Stimulated activated CD4-positive, alpha-beta T cell treated with anti-CD3 and anti-CD28 coated beads, Interleukin-2, amount 100 ng/mL, for 4 hours (primary cell): ENCODE measurements around the gene SH3PXD2A.

Source experiments
- DNase-seq: peaks from one replicate; pipeline ENCODE4 v3.0.0-alpha.2; 2020; ENCODE audit warnings: low read depth

Gene SH3PXD2A

GRCh38 chr10:103562383-103562782, 293.0 kb downstream of the SH3PXD2A start:
- no peak for DNase-seq

GRCh38 chr10:103560886-103561285, 294.5 kb downstream of the SH3PXD2A start:
- DNase-seq = no peak

DNA sequence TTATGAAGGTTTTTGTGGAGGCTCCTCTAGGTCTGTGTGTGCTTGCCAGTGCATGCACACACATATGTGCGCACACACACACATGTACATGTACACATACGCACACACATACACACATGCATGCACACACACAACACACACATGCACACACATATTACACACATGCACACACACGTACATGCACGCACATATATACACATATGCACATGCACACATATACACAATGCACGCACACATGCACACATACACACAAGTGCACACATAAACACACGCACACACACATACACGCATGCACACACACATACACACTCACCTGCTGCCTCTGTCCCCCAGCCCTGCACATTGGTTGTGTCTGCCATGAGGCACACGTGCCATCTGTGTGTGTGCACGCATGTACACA, 295.6 kb downstream of the SH3PXD2A start:
- no peak for DNase-seq

- no peak for DNase-seq
These were observed 296.5 kb downstream of the SH3PXD2A start for GRCh38 chr10:103558911-103559310.

- no peak for DNase-seq
These were observed 297.9 kb downstream of the SH3PXD2A start for GRCh38 chr10:103557455-103557854.

- DNase-seq = no peak
These were observed 298.9 kb downstream of the SH3PXD2A start for GRCh38 chr10:103556383-103557007.

DNA sequence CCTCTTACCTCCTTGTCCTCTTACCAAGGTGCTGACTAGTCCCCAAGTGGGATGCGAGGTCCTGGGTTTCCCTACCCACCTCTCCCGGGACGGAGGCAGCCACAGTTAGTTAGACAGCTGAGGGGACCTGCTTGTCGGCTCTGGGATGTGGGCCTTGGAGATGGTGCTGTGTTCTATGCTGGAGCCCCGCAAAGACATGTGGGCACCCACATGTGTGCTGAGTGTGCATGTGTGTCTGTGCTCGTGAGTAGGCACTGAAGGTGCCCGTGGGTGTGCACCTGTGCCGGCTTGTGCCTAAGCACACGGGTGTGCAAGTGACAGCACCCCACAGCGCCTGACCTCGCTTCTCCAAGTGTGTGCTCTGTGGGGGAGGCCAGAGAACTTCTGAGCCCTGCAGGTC, 299.7 kb downstream of the SH3PXD2A start:
- no peak for DNase-seq

DNA sequence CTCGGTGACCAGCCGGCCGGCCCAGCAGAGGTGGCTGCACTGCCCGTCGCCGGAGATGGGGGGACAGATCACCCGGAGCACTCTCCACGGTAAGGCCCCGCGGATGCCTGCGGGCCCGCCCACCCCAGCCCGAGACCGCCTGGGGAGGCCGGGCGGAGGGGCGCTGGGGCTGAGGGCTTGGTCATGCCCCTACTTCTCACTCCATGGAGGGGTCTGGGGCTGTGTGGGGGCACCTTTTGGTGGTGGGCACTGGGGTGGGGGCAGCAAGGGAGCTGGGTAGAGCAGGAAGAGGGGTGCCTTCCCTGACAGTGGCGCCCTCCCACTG, 300.1 kb downstream of the SH3PXD2A start:
- no peak for DNase-seq

DNA sequence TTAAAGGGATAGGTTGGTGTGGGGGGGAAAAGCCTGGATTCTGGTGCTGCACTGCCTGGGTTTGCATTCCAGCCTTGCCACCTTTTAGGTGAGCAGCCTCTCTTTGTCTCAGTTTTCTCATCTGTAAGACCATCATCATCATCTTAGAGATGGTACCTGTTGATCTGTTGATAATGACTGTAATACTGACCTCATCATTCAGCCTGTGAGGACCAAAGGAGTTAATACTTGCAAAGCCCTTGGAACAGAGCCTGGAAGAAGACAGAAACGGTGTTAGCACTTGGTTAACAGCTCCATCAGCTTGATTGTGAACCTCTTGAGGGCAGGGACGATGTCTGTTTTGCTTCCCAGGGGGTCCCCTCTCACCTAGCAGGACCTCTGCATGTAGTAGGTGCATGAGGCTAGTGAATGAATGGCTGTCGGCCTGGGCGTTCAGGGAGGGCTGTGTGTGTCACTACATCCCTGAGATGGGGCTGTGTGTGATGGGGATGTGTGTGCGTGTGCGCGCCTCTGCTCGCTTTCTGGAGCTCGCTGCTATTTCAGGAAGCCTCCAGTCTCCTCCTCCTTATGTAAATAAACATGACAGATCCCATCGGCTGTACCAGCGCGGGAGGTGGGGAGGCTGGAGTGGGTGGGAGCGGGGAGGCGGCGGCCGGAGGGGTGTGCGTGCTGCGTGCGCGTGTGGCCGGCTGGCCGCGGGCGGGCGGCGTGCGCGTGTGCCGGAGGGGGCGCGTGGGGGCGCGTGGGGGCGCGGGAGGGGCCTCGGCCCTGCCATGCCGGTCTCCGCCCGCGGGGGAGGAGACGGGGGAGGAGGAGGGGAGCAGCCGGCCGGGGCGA, 300.7 kb downstream of the SH3PXD2A start:
- no peak for DNase-seq

- DNase-seq = peak; percentile 19
These were observed 301.5 kb downstream of the SH3PXD2A start for GRCh38 chr10:103553743-103554487.

DNA sequence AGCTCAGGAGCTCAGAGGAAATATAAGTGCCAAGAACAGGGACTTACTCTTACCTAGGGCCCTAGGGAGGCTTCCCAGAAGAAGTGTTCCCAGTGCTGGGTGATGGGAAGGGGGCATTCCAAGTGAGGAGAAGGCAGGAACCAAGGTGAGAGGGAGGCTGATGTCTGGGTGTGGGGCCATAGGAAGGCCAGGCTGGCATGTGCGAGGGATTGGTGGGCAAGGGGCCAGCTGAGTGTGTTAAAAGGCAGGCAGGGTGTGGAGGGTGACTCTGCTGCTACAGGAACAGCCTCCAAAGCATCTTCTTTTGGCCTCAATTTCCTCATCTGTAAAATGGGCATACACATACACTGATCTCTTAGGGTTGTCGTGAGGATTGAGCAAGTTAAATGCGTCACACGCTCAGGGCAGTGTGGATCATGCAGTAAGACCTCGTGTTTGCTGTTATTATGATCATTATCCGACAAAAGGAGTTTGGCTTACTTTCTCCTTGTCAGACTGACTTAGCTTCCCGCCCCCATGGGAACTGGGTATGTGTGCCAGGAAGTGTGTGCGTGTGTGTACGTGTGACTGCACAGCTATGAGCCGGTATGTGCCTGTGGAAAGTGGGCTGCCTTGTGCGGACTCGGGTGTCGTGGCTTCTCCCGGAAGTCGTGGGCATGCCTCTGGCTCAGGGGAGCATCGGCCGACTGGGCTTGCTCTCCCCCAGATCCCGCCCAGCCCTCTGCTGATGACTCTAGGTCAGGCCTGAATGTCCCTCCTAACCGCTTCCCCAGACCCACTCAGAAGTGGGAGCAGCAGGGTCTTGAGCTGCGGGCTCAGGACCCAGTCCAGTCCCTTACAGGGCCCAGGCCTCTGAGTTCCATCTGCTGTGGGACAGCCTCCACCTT, 302.3 kb downstream of the SH3PXD2A start:
- DNase-seq = no peak

DNA sequence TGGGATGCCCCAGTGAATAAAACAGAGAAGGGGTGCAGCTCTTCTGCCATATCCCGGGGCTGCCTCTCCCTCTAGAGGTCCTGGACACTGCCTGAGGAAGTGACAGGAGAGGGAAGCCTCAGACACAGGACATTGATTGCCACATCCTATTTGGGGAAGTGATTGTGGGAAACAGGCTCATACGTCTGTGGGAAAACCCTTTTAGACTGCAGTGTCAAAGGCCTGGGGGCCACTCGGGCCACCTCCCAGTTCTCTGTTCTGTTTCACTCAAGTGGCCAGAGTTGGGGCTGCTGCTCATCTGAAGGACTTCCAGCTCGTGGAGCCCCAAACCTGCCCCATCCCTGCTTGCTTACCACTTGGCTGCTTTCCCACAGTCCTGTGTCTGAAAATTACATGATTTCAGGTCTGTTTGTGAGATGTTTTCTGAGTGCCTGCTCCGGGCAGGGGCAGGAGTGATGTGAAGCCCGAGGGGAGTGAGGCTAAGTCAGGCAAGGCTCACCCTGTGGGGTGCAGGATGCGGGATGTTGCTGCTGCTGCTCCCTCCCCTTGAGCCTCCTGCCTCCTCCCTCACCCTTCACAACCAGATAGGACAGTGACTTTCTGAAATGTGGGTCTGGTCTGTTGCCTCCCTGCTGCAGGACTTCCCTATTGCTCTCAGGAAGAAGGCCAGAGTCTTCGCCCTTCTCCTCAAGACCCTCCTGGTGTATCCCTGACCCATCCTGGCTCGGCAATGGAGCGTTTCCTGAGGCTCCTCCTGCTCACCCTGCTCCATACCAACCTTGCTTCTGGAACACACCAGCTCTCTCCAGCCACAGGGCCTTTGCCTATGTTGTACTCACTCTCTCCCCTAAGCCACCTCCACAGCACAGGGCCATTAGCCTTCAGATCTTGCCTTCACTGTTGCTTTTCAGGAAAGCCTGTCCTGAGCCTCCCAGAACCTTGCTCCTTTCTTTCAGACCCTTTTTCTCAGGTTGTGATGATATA, 303.5 kb downstream of the SH3PXD2A start:
- DNase-seq = no peak

GRCh38 chr10:103550229-103550628, 305.1 kb downstream of the SH3PXD2A start:
- DNase-seq = no peak

- no peak for DNase-seq
These were observed 306.1 kb downstream of the SH3PXD2A start for GRCh38 chr10:103549349-103549685.

DNA sequence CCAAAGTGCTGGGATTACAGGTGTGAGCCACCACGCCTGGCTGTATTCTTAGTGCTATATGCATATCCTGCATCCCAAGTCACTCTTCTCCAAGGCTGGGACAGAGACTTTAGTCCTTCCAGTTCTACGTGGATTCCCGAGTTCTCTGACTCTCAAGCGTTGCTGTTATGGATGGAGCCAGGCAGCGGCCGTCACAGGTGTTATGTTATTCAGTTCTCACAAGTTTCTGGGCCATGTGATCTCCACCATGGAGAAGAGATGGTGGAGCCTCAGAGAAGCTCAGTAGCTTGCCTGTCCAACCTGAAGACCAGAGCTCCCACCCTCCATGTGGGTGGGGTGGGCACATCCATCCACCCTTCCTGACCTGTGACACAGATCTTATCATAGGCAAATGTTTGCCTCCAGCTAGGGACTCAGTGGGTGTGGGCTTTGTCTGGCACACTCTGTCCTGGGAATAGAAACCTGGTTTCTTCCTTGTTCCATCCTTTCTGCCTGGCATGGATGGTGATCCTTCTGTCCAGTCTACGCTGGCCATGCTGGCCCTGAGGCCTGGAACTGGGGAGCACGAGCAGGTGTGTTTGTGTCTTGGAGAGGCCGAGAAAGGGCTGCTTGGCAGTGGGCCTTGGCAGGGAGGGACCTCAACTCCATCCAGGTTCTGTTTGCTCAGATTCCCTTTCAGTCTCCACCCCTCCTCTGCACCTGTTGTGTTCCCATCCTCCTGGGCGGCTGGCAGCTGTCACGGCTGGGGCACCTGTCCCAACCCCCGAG, 306.6 kb downstream of the SH3PXD2A start:
- no peak for DNase-seq

DNA sequence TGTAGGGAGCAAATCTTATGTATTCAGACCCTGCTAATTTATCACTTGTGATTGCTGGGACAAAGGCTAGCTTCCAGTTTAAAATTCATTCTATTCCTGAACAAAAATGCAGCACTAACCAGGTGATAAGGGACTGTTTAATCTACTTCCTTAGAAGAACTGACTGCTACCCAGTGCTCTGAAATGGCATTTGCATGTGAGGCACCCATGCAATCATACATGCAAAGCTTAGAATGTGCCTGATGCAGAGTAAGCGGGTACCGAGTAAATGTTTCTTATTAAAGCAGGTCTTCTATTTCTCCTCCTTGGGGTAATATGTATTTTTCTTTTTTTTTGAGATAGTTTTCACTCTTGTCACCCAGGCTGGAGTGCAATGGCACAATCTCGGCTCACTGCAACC, 307.4 kb downstream of the SH3PXD2A start:
- no peak for DNase-seq

DNA sequence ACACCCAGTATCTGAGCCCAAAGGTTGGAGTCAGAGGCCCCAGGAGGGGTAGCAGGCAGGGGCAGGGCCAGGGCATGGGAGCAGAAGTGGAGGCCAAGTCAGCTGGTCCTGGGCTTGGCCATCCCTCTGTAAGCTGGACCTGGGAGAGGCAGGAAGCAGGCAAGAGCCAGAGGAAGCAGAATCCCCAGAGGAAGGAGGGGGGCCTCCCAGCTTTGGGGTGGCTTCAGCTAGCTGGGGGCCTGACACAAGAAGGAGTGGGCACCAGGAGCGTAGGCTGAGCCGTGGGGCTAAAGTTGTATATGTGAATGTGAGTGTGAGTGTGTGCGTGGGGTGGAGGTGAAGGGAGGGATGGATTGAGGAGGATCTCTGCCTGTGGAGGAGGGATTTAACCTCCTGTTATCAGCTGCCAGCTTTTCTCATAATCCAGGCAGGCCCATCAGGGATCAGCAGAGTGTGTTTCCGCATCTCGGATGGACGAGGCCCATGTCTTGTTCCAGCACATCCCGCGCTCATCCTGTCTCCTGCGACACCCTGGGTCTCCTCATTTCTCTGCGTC, 307.9 kb downstream of the SH3PXD2A start:
- no peak for DNase-seq

DNA sequence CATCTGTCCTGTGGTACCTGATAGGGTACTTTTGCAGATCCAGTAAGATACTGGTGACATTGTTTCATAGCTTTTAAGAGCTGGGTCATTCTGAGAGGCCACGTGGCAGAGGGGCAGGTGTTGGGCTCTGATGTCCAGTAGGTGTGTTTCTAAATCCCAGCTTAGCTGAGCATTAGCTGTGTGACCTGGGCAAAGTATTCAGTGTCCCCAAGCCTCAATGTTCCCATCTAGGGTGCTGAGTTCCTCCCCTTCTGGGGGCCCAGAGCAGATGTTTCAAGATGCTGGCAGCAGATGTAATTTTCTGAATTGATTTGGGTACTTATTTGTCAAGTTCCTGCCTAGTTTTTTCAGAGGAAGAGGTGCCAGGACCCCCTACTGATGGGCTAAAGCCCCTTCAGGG, 309.0 kb downstream of the SH3PXD2A start:
- DNase-seq = no peak

- DNase-seq = no peak
These were observed 309.6 kb downstream of the SH3PXD2A start for GRCh38 chr10:103545771-103546281.

DNA sequence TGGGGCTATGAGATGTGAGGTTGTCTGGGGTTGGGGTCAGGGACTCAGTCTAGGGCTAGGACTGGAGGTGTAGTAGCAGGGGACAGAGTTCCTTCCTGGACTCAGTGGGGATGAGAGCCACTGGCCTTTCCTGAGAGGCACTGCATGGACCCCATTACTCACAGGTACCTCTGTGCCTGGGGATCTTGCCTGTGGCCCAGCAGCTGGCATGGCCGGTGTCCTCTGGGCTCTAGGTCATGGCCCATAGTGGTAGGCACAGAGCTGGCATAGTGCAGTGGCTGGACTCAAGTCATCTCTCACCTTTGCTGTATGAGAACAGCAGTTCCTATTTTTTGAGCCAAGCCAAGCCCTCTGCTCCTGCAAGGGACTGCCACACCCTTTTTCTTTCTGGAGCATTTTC, 310.0 kb downstream of the SH3PXD2A start:
- no peak for DNase-seq
